MM.1S (cell line): ENCODE data around the gene RGSL1.
A peak's percentile ranks its signal among the peaks of the same experiment; 100 is the strongest.

ENCODE experiments used
- DNase-seq: peaks from one replicate; pipeline ENCODE4 v3.0.0-alpha.2; 2015
- H2AFZ ChIP-seq: fragments of 300-600 bp; sonication (generic); 2 replicates; pipeline ENCODE4 v1.6.0; 2016; ENCODE audit warnings: antibody characterized with exemption, low read length
- H3F3A ChIP-seq: fragments of 300-600 bp; sonication (generic); 2 replicates; pipeline ENCODE4 v1.6.1; 2016; ENCODE audit warnings: mild to moderate bottlenecking, antibody characterized with exemption, low read length, moderate library complexity, mixed read lengths; ENCODE audit not compliant: insufficient read depth
- H3K27ac ChIP-seq: fragments of 300-600 bp; sonication (generic); 2 replicates; pipeline ENCODE4 v1.5.1; 2016; ENCODE audit warnings: mild to moderate bottlenecking, low read length
- H3K27me3 ChIP-seq: fragments of 300-600 bp; sonication (generic); replicated peaks from 2 replicates; pipeline ENCODE4 v1.6.0; 2016; ENCODE audit warnings: low read length; ENCODE audit not compliant: insufficient read depth
- H3K36me3 ChIP-seq: fragments of 300-600 bp; sonication (generic); replicated peaks from 2 replicates; pipeline ENCODE4 v1.6.1; 2016; ENCODE audit warnings: mild to moderate bottlenecking, low read length, mixed read lengths; ENCODE audit not compliant: insufficient read depth
- H3K4me1 ChIP-seq: fragments of 300-600 bp; sonication (generic); 2 replicates; pipeline ENCODE4 v1.6.1; 2016; ENCODE audit warnings: low read length, mixed read lengths
- H3K4me2 ChIP-seq: fragments of 300-600 bp; sonication (generic); 2 replicates; pipeline ENCODE4 v1.6.0; 2016; ENCODE audit warnings: low read depth, low read length
- H3K4me3 ChIP-seq: fragments of 300-600 bp; sonication (generic); 2 replicates; pipeline ENCODE4 v1.5.1; 2016; ENCODE audit warnings: low read length, mixed read lengths
- H3K79me2 ChIP-seq: fragments of 300-600 bp; sonication (generic); 2 replicates; pipeline ENCODE4 v1.6.1; 2016; ENCODE audit warnings: mixed run types, low read length, mixed read lengths
- H3K9ac ChIP-seq: fragments of 300-600 bp; sonication (generic); 2 replicates; pipeline ENCODE4 v1.6.1; 2016; ENCODE audit warnings: low read length, mixed read lengths
- H3K9me2 ChIP-seq: fragments of 300-600 bp; sonication (generic); replicated peaks from 2 replicates; pipeline ENCODE4 v1.6.1; 2016; ENCODE audit warnings: mild to moderate bottlenecking, low read length, mixed read lengths; ENCODE audit not compliant: insufficient read depth
- H3K9me3 ChIP-seq: fragments of 300-600 bp; sonication (generic); replicated peaks from 2 replicates; pipeline ENCODE4 v1.6.1; 2016; ENCODE audit warnings: mild to moderate bottlenecking, low read length, mixed read lengths; ENCODE audit not compliant: insufficient read depth
- H4K20me1 ChIP-seq: fragments of 300-600 bp; sonication (generic); 2 replicates; pipeline ENCODE4 v1.6.1; 2016; ENCODE audit warnings: mild to moderate bottlenecking, low read length, moderate library complexity, mixed read lengths; ENCODE audit not compliant: insufficient read depth
- CTCF ChIP-seq: fragments of 300-600 bp; sonication (generic); IDR thresholded peaks from 2 replicates; pipeline ENCODE4 v1.5.1; 2016; ENCODE audit warnings: antibody characterized with exemption, low read length, mixed read lengths
- EZH2 ChIP-seq: fragments of 300-600 bp; sonication (generic); optimal IDR thresholded peaks from 2 replicates; pipeline ENCODE3; 2017; ENCODE audit warnings: low read depth, mild to moderate bottlenecking, antibody characterized with exemption, low read length, mixed read lengths
- EZH2phosphoT487 ChIP-seq: fragments of 300-600 bp; sonication (generic); IDR thresholded peaks from 2 replicates; pipeline ENCODE4 v1.6.1; 2018; ENCODE audit warnings: antibody characterized with exemption, low read length

RGSL1 gene

DNA sequence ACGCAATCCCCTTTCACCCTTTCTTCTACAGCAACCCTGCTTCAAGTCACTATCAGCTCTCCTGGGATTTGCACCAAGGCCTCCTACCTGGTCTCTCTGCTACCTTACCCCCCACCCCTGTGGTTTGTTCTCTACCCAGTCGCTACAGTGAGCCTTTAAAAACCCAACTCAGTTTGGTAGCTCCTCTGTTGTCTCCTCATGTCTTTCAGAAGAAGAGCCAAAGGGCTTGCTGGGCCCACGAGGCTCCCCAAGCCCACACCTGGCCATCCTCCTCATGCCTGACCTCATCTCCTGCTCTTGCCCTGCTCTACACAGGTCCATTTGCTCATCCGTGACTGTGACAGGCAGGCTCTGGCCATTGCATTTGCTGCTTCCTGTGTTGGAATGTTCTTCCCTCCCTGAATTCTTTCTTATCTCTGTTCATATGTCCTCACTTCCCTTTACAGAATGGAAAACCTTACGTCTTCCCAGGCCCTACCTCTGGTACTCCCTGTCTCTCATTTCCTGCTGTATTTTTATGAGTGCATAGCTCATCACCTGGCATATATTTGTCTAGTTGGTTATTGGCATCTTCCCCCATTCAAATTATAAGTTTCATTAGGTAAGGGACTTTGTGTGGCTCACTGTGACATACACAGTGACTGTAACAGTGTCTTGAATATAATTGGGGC lies 150.9 kb downstream of the RGSL1 start:
- H3K4me3 ChIP-seq = no peak overlapping the region

GRCh38 chr1:182601416-182601786 lies 151.5 kb downstream of the RGSL1 start:
- DNase-seq = peak; percentile 91
- no peak overlapping the region for H3K4me2 ChIP-seq
- no peak overlapping the region for H3K4me3 ChIP-seq

More for the DNA sequence above, 150.9 kb downstream of the RGSL1 start:
- Histone ChIP-seq H3K9me2 (no peaks in the 10 kb centered on the region), H3K4me2 (no peak overlapping the region), H2AFZ (no peak overlapping the region), H3K79me2 (peaks cover 13% of the 10 kb centered on the region), H3K27me3 (no peaks in the 10 kb centered on the region), H3K4me1 (peaks cover 22% of the 10 kb centered on the region), H4K20me1 (no peaks in the 10 kb centered on the region), H3K9ac (no peak overlapping the region), H3F3A (peaks cover 5% of the 10 kb centered on the region; the same call in 1 of the 2 replicates), H3K36me3 (no peaks in the 10 kb centered on the region; the same call in 1 of the 2 replicates), H3K27ac (no peak overlapping the region), H3K9me3 (no peaks in the 10 kb centered on the region)
- no peak for DNase-seq
- TF ChIP-seq CTCF = no peak
- no peak for TF ChIP-seq EZH2phosphoT487
- TF ChIP-seq EZH2 = no peak

GRCh38 chr1:182601913-182602312 lies 152.0 kb downstream of the RGSL1 start:
- TF ChIP-seq EZH2 (no peak), EZH2phosphoT487 (no peak), CTCF (no peak)
- Histone ChIP-seq H3K9me3 (no peaks in the 10 kb centered on the region), H3K9ac (no peak overlapping the region), H3K4me1 (peaks cover 22% of the 10 kb centered on the region), H2AFZ (no peak overlapping the region), H3F3A (peaks cover 5% of the 10 kb centered on the region; the same call in 1 of the 2 replicates), H3K79me2 (peaks cover 13% of the 10 kb centered on the region), H3K9me2 (no peaks in the 10 kb centered on the region), H3K27ac (no peak overlapping the region), H3K4me3 (no peak overlapping the region), H3K36me3 (no peaks in the 10 kb centered on the region; the same call in 1 of the 2 replicates), H4K20me1 (no peaks in the 10 kb centered on the region), H3K27me3 (no peaks in the 10 kb centered on the region; the same call in 1 of the 2 replicates), H3K4me2 (no peak overlapping the region)
- DNase-seq = no peak

More at GRCh38 chr1:182601416-182601786, 151.5 kb downstream of the RGSL1 start:
- Histone ChIP-seq H3K27me3 (no peaks in the 10 kb centered on the region; the same call in 1 of the 2 replicates), H3K79me2 (peaks cover 13% of the 10 kb centered on the region), H3K27ac (no peak overlapping the region), H3K9ac (no peak overlapping the region), H3K9me3 (no peaks in the 10 kb centered on the region), H4K20me1 (no peaks in the 10 kb centered on the region), H3F3A (peaks cover 5% of the 10 kb centered on the region; the same call in 1 of the 2 replicates), H2AFZ (no peak overlapping the region), H3K36me3 (no peaks in the 10 kb centered on the region; the same call in 1 of the 2 replicates), H3K4me1 (peaks cover 22% of the 10 kb centered on the region), H3K9me2 (no peaks in the 10 kb centered on the region)
- TF ChIP-seq EZH2 = no peak
- peak; percentile 94 for TF ChIP-seq CTCF
